ENCODE data around the gene GSG1L.

The GSG1L gene

GRCh38 chr16:28098959-28099945 is 35.7 kb upstream of the GSG1L start:
- TF ChIP-seq, protein P1, sequence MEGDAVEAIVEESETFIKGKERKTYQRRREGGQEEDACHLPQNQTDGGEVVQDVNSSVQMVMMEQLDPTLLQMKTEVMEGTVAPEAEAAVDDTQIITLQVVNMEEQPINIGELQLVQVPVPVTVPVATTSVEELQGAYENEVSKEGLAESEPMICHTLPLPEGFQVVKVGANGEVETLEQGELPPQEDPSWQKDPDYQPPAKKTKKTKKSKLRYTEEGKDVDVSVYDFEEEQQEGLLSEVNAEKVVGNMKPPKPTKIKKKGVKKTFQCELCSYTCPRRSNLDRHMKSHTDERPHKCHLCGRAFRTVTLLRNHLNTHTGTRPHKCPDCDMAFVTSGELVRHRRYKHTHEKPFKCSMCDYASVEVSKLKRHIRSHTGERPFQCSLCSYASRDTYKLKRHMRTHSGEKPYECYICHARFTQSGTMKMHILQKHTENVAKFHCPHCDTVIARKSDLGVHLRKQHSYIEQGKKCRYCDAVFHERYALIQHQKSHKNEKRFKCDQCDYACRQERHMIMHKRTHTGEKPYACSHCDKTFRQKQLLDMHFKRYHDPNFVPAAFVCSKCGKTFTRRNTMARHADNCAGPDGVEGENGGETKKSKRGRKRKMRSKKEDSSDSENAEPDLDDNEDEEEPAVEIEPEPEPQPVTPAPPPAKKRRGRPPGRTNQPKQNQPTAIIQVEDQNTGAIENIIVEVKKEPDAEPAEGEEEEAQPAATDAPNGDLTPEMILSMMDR (conservative IDR thresholded peaks at IDR 0.05) = no peak
- TF ChIP-seq ZFX (IDR thresholded peaks at IDR 0.05) = no peak
- no peak overlapping the region for H3K27ac ChIP-seq

- no peak overlapping the region for H3K27ac ChIP-seq
- TF ChIP-seq, protein P1 (conservative IDR thresholded peaks at IDR 0.05) = no peak
- TF ChIP-seq ZFX (IDR thresholded peaks at IDR 0.05) = no peak
Measured at GRCh38 chr16:28098171-28098958, 34.9 kb upstream of the GSG1L start.

- no peak overlapping the region for H3K27ac ChIP-seq
- TF ChIP-seq, protein P1 (conservative IDR thresholded peaks at IDR 0.05) = no peak
- TF ChIP-seq ZFX (IDR thresholded peaks at IDR 0.05) = no peak
Measured at GRCh38 chr16:28096983-28097899, 33.7 kb upstream of the GSG1L start.

DNA sequence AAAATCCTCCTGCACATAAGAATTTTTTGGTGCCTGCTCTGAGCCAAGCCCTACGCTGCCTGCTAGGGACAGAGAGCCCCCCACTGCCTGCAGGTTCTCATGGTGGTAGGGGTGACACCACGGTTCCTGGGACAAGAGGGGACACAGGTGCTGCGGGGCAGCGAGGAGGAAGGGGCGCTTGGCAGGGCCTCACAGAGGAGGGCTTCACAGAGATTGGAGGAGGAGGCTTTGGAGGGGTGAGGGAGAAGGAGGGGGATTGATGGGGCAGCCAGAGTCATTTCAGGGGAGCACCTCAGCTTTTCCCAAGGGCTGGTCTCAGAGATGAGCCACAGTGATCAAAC is 29.8 kb upstream of the GSG1L start:
- H3K27ac ChIP-seq = no peak overlapping the region
- no peak for TF ChIP-seq ZFX (IDR thresholded peaks at IDR 0.05)
- TF ChIP-seq, protein P1 (conservative IDR thresholded peaks at IDR 0.05) = no peak

- H3K27ac ChIP-seq = no peak overlapping the region
- TF ChIP-seq, protein P1 (conservative IDR thresholded peaks at IDR 0.05) = no peak
- no peak for TF ChIP-seq ZFX (IDR thresholded peaks at IDR 0.05)
Measured at GRCh38 chr16:28092721-28093384, 29.3 kb upstream of the GSG1L start.

DNA sequence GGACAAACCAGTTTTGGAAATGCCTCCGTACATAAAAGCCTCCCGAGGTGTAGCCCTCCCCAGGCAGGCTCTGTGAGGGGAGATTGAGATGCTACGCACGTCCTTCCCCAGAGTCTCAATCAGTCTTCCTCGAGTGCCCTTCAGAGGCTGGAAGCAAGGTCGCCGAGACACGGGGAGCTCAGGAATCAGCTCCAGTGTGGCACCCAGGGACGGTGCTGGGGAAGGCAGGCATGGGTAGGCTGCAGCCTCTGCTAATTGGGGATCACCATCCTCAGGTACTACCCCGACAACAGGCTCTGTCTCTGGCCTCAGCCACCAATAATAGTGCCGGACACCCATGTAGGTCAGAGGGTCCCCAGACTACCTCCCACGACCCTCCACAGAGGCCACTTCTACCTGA is 28.1 kb upstream of the GSG1L start:
- TF ChIP-seq, protein P1 (conservative IDR thresholded peaks at IDR 0.05) = no peak
- no peak for TF ChIP-seq ZFX (IDR thresholded peaks at IDR 0.05)
- H3K27ac ChIP-seq = no peak overlapping the region

Data from C4-2B (cell line).